OCI-LY1 (cell line): ENCODE measurements around the gene RGS1.

Experiments
- H2AFZ ChIP-seq: fragments of 200-600 bp; sonication (generic), shearing (Covaris generic); 2 replicates; pipeline ENCODE4 v1.6.0; 2014; ENCODE audit warnings: antibody characterized with exemption, mild to moderate bottlenecking, low read length
- H3F3A ChIP-seq: fragments of 200-600 bp; sonication (generic), shearing (Covaris generic); 2 replicates; pipeline ENCODE4 v1.6.0; 2014; ENCODE audit warnings: mild to moderate bottlenecking, antibody characterized with exemption, low read length, moderate library complexity; ENCODE audit not compliant: insufficient read depth
- H3K27ac ChIP-seq: fragments of 200-600 bp; sonication (generic); 2 replicates; pipeline ENCODE4 v1.5.1; 2014; ENCODE audit warnings: low read length, mixed run types, mild to moderate bottlenecking, low read depth; ENCODE audit not compliant: poor library complexity, severe bottlenecking
- H3K27me3 ChIP-seq: fragments of 200-600 bp; sonication (generic); 2 replicates; pipeline ENCODE4 v1.6.0; 2014; ENCODE audit warnings: antibody characterized with exemption, mild to moderate bottlenecking, low read length, moderate library complexity; ENCODE audit not compliant: insufficient read depth
- H3K36me3 ChIP-seq: fragments of 200-600 bp; sonication (generic); 2 replicates; pipeline ENCODE4 v1.6.1; 2014; ENCODE audit warnings: mild to moderate bottlenecking, antibody characterized with exemption, low read length, moderate library complexity, mixed read lengths; ENCODE audit not compliant: insufficient read depth
- H3K4me1 ChIP-seq: fragments of 200-600 bp; sonication (generic); 2 replicates; pipeline ENCODE4 v1.5.1; 2014; ENCODE audit warnings: mild to moderate bottlenecking, low read length, moderate library complexity; ENCODE audit not compliant: insufficient read depth, severe bottlenecking
- H3K4me2 ChIP-seq: fragments of 200-600 bp; sonication (generic), shearing (Covaris generic); 2 replicates; pipeline ENCODE4 v1.6.1; 2014; ENCODE audit warnings: low read length
- H3K4me3 ChIP-seq: fragments of 200-600 bp; sonication (generic); 2 replicates; pipeline ENCODE4 v1.5.1; 2014; ENCODE audit warnings: low read length, low read depth, mild to moderate bottlenecking, mixed read lengths; ENCODE audit not compliant: poor library complexity, severe bottlenecking
- H3K79me2 ChIP-seq: fragments of 200-600 bp; shearing (Covaris generic); 2 replicates; pipeline ENCODE4 v1.6.1; 2016; ENCODE audit warnings: mixed run types, low read length, mixed read lengths; ENCODE audit not compliant: insufficient read depth
- H3K9ac ChIP-seq: fragments of 200-600 bp; sonication (generic), shearing (Covaris generic); 2 replicates; pipeline ENCODE4 v1.6.1; 2014; ENCODE audit warnings: mild to moderate bottlenecking, low read length, mixed read lengths
- H3K9me2 ChIP-seq: fragments of 200-600 bp; sonication (generic), shearing (Covaris generic); 2 replicates; pipeline ENCODE4 v1.6.1; 2014; ENCODE audit warnings: low read depth, mild to moderate bottlenecking, low read length, mixed read lengths
- H3K9me3 ChIP-seq: fragments of 200-600 bp; shearing (Covaris generic); 2 replicates; pipeline ENCODE4 v1.6.1; 2014; ENCODE audit warnings: low read length, mixed read lengths
- H4K20me1 ChIP-seq: fragments of 200-600 bp; sonication (generic), shearing (Covaris generic); 2 replicates; pipeline ENCODE4 v1.6.0; 2016; ENCODE audit warnings: mild to moderate bottlenecking, low read length; ENCODE audit not compliant: insufficient read depth
- CTCF ChIP-seq: fragments of 200-600 bp; sonication (generic), shearing (Covaris generic); IDR thresholded peaks from 2 replicates; pipeline ENCODE4 v1.5.1; 2017; ENCODE audit warnings: mild to moderate bottlenecking, antibody characterized with exemption, low read length, moderate library complexity, mixed read lengths
- EZH2 ChIP-seq: fragments of 200-600 bp; sonication (generic), shearing (Covaris generic); IDR thresholded peaks from 2 replicates; pipeline ENCODE4 v1.8.0; 2017; ENCODE audit warnings: borderline replicate concordance, mixed run types, mild to moderate bottlenecking, antibody characterized with exemption, low read length, moderate library complexity, mixed read lengths

RGS1 gene

GRCh38 chr1:192568063-192568462 lies 7.5 kb upstream of the RGS1 start:
- H2AFZ ChIP-seq: no peak overlapping the region
- H3K27me3 ChIP-seq: no peaks in the 10 kb centered on the region
- no peaks in the 10 kb centered on the region for H3F3A ChIP-seq
- no peak for TF ChIP-seq CTCF
- no peak overlapping the region for H3K27ac ChIP-seq
- H3K36me3 ChIP-seq: no peaks in the 10 kb centered on the region
- H3K79me2 ChIP-seq: no peaks in the 10 kb centered on the region
- H3K9me3 ChIP-seq: no peaks in the 10 kb centered on the region
- peaks cover under 1% of the 10 kb centered on the region for H3K4me1 ChIP-seq
- no peaks in the 10 kb centered on the region for H3K9me2 ChIP-seq
- H4K20me1 ChIP-seq: no peaks in the 10 kb centered on the region
- no peak overlapping the region for H3K9ac ChIP-seq
- no peak overlapping the region for H3K4me2 ChIP-seq
- no peak overlapping the region for H3K4me3 ChIP-seq

GRCh38 chr1:192571668-192572067 lies 3.9 kb upstream of the RGS1 start:
- H2AFZ ChIP-seq: no peak overlapping the region
- H3K9ac ChIP-seq: no peak overlapping the region
- H4K20me1 ChIP-seq: no peaks in the 10 kb centered on the region
- H3K27ac ChIP-seq: no peak overlapping the region
- no peak for TF ChIP-seq EZH2
- no peaks in the 10 kb centered on the region for H3K27me3 ChIP-seq
- no peaks in the 10 kb centered on the region for H3K9me3 ChIP-seq
- no peak overlapping the region for H3K4me2 ChIP-seq
- H3K9me2 ChIP-seq: no peaks in the 10 kb centered on the region
- no peak overlapping the region for H3K4me3 ChIP-seq
- H3K79me2 ChIP-seq: no peaks in the 10 kb centered on the region
- H3K4me1 ChIP-seq: peaks cover 34% of the 10 kb centered on the region
- H3F3A ChIP-seq: no peaks in the 10 kb centered on the region
- no peaks in the 10 kb centered on the region for H3K36me3 ChIP-seq

GRCh38 chr1:192573499-192573898 lies 2.1 kb upstream of the RGS1 start:
- H3K9ac ChIP-seq: no peak overlapping the region
- H3K79me2 ChIP-seq: no peaks in the 10 kb centered on the region
- H4K20me1 ChIP-seq: no peaks in the 10 kb centered on the region
- H3K4me2 ChIP-seq: no peak overlapping the region
- no peak overlapping the region for H3K27ac ChIP-seq
- H3K9me2 ChIP-seq: no peaks in the 10 kb centered on the region
- TF ChIP-seq CTCF (no peak), EZH2 (no peak)
- no peaks in the 10 kb centered on the region for H3F3A ChIP-seq
- peaks cover 50% of the 10 kb centered on the region for H3K4me1 ChIP-seq
- H3K36me3 ChIP-seq: no peaks in the 10 kb centered on the region
- H3K9me3 ChIP-seq: no peaks in the 10 kb centered on the region
- no peak overlapping the region for H3K4me3 ChIP-seq
- no peak overlapping the region for H2AFZ ChIP-seq
- H3K27me3 ChIP-seq: no peaks in the 10 kb centered on the region

- peaks cover 1% of the 10 kb centered on the region; the same call in 1 of the 2 replicates for H3K36me3 ChIP-seq
- H3K9me3 ChIP-seq: no peaks in the 10 kb centered on the region
- no peaks in the 10 kb centered on the region for H3F3A ChIP-seq
- H3K27me3 ChIP-seq: no peaks in the 10 kb centered on the region
- H4K20me1 ChIP-seq: no peaks in the 10 kb centered on the region
- H3K4me3 ChIP-seq: no peak overlapping the region
- H3K4me2 ChIP-seq: no peak overlapping the region
- H3K27ac ChIP-seq: no peak overlapping the region
- H3K9me2 ChIP-seq: no peaks in the 10 kb centered on the region
- H3K4me1 ChIP-seq: peaks cover 55% of the 10 kb centered on the region
- H3K79me2 ChIP-seq: no peaks in the 10 kb centered on the region
- TF ChIP-seq CTCF (no peak), EZH2 (no peak)
- no peak overlapping the region for H2AFZ ChIP-seq
- no peak overlapping the region for H3K9ac ChIP-seq
These were observed 1.5 kb upstream of the RGS1 start for GRCh38 chr1:192574073-192574472.
